ENCODE measurements around the gene NF1. TPM values are rescaled to one million over a fixed set of nuclear protein-coding genes. Genes with fewer than 3 reads are reported as not detected.

Gene NF1
- total RNA-seq, 6 experiments from 2014 or later, result 45.0 to 62.6 (median 54.0) TPM

DNA sequence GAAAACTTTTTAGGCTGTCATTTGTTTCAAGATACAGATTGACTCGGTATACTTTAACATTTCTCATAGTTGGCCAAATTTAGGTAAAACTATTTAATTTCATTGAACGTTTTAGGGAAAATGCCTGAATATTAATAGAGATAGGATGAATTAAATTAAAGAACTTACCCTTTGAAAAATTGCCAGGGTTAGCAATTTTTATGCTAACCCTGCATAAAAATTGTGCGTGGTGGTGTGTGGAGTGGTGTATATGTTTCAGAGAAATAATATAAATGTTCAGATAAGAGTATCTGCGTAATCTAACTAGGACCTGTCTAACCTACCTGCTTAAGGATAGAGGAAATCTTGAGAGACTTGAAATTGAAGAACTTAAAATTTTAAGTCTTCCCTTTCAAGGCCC, 21.4 kb downstream of the NF1 start:
- H3K27ac Mint-ChIP-seq, result no peak overlapping the region
- no peaks in the 10 kb centered on the region; the same call in none of the 2 replicates for H3K27me3 Mint-ChIP-seq (ENCODE audit: insufficient read depth)
- DNase-seq, result no peak
- TF ChIP-seq, protein P1, sequence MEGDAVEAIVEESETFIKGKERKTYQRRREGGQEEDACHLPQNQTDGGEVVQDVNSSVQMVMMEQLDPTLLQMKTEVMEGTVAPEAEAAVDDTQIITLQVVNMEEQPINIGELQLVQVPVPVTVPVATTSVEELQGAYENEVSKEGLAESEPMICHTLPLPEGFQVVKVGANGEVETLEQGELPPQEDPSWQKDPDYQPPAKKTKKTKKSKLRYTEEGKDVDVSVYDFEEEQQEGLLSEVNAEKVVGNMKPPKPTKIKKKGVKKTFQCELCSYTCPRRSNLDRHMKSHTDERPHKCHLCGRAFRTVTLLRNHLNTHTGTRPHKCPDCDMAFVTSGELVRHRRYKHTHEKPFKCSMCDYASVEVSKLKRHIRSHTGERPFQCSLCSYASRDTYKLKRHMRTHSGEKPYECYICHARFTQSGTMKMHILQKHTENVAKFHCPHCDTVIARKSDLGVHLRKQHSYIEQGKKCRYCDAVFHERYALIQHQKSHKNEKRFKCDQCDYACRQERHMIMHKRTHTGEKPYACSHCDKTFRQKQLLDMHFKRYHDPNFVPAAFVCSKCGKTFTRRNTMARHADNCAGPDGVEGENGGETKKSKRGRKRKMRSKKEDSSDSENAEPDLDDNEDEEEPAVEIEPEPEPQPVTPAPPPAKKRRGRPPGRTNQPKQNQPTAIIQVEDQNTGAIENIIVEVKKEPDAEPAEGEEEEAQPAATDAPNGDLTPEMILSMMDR (IDR thresholded peaks at IDR 0.05), result no peak
- H3K4me1 Mint-ChIP-seq (ENCODE audit: low read depth), result peaks cover 37% of the 10 kb centered on the region
- H3K36me3 Mint-ChIP-seq (ENCODE audit: low read depth), result peaks cover 20% of the 10 kb centered on the region; the same call in 1 of the 2 replicates
- H3K4me3 Mint-ChIP-seq, result no peak overlapping the region
- H3K9me3 Mint-ChIP-seq, result no peaks in the 10 kb centered on the region

DNA sequence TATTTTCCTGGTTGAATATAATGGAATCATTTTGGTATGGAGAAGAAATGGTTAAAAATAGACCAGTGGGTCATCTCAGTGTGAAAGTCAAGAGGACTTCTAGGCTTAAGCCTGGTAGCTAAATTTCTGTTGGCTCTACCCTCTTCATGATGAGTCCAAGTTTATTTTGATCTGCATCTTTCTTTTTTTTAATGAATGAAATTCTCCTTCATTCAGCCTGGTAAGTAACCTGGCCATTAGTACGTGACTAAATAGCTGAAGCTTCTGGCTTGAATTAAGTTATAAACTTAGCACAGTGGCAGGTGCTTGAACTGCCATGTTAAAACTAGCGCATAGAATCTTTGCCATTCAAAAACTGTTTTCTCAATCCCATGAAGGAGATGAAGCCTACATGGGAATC, 28.0 kb downstream of the NF1 start:
- TF ChIP-seq, protein P1 (IDR thresholded peaks at IDR 0.05), result no peak
- H3K4me1 Mint-ChIP-seq (ENCODE audit: low read depth), result peaks cover 16% of the 10 kb centered on the region
- H3K36me3 Mint-ChIP-seq (ENCODE audit: low read depth), result peaks cover 8% of the 10 kb centered on the region; the same call in 1 of the 2 replicates
- H3K4me3 Mint-ChIP-seq, result no peak overlapping the region
- DNase-seq, result no peak
- H3K27ac Mint-ChIP-seq, result no peak overlapping the region
- H3K27me3 Mint-ChIP-seq (ENCODE audit: insufficient read depth), result no peaks in the 10 kb centered on the region; the same call in 1 of the 2 replicates
- no peaks in the 10 kb centered on the region for H3K9me3 Mint-ChIP-seq

DNA sequence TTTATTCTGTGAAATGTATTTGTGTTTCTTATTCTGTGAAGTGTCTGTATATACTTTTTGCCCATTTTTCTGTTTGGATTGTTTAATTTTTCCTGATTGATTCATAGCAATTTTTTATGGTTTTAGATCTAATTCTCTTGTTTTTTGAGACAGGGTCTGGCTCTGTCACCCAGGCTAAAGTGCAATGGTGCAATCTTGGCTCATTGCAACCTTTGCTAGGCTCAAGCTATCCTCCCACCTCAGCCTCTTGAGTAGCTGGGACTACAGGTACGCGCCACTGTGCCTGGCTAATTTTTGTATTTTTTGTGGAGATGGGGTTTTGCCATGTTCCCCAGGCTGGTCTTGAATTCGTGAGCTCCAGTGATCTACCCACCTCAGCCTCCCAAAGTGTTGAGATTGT, 31.5 kb downstream of the NF1 start:
- Mint-ChIP-seq H3K9me3 (no peaks in the 10 kb centered on the region), H3K27ac (no peak overlapping the region), H3K36me3 (ENCODE audit: low read depth) (peaks cover 11% of the 10 kb centered on the region), H3K4me3 (no peak overlapping the region), H3K4me1 (ENCODE audit: low read depth) (peaks cover 28% of the 10 kb centered on the region), H3K27me3 (ENCODE audit: insufficient read depth) (no peaks in the 10 kb centered on the region)
- DNase-seq, result no peak
- TF ChIP-seq, protein P1 (IDR thresholded peaks at IDR 0.05), result no peak

DNA sequence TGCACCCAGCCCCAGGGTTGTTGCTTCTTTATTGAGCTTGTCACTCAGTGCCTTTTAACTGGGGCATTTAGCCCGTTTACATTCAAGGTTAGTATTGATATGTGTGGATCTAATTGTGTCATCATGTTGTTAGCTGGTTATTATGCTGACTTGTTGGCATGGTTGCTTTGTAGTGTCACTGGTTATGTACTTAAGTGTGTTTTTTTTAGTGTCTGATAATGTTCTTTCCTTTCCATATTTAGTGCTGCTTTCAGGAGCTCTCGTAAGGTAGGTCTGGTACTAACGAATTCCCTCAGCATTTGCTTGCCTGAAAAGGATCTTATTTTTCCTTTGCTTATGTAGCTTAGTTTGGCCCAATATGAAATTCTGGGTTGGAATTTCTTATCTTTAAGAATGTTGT, 33.5 kb downstream of the NF1 start:
- no peak overlapping the region for H3K27ac Mint-ChIP-seq
- H3K27me3 Mint-ChIP-seq (ENCODE audit: insufficient read depth), result no peaks in the 10 kb centered on the region
- no peak for DNase-seq
- H3K4me1 Mint-ChIP-seq (ENCODE audit: low read depth), result peaks cover 31% of the 10 kb centered on the region
- TF ChIP-seq, protein P1 (IDR thresholded peaks at IDR 0.05), result no peak
- H3K4me3 Mint-ChIP-seq, result no peak overlapping the region
- H3K9me3 Mint-ChIP-seq, result no peaks in the 10 kb centered on the region
- peaks cover 16% of the 10 kb centered on the region for H3K36me3 Mint-ChIP-seq (ENCODE audit: low read depth)

DNA sequence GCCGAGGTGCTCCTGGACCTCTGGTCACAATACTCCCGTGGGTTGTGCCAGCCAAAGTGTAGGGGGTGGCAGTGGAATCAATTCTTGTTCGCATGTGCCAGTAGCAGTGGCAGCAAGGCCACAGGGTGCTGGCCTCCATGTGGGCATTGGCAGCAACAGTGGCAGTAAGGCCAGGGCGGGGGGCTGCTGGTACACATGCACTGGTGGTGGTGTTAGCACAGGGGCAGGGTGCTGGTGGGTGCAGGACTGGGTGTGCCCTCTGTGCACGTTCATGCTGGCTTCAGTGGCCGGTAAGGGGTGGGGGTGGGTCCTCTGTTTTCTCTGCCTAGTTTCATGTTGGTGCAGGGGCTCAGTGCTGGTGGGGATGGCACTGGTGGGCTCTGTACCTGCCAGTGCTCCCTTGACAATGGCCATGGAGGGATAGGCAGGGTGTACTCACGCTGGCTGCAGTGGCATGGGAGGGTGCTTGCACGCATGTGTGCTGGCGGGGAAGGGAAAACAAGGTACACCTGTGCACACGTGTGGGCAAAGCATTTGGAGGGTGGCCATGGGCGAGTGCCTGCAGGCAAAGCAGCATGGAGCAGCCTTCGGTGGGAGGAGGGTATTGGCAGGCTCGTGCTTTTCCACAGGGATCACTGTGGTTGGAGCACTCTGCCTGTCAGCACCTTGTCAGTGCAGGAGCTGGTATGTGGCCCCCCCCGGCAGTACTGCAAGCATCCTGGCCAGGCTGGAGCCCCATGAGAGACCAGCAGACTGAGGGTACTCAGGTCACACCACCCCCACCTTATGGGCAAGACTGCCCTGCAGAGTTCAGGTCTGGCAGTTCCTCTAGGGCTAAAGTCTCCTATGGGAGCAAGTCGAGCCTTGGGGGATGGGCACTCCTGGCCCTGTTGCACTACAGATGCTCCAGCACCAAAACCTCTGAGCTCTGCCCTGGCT, 35.8 kb downstream of the NF1 start:
- DNase-seq, result no peak
- Mint-ChIP-seq H3K27ac (no peak overlapping the region), H3K36me3 (ENCODE audit: low read depth) (peaks cover 22% of the 10 kb centered on the region), H3K9me3 (no peaks in the 10 kb centered on the region), H3K4me3 (no peak overlapping the region), H3K4me1 (ENCODE audit: low read depth) (peaks cover 31% of the 10 kb centered on the region), H3K27me3 (ENCODE audit: insufficient read depth) (no peaks in the 10 kb centered on the region)
- TF ChIP-seq, protein P1 (IDR thresholded peaks at IDR 0.05), result no peak
